ENCODE data around the gene S100A3.

GRCh38 chr1:153544453-153545066, 4.5 kb downstream of the S100A3 start:
- TF ChIP-seq CTCF (IDR thresholded peaks at IDR 0.05), result no peak
- no peak for TF ChIP-seq ATF3 (CRISPR knock-in tag; conservative IDR thresholded peaks at IDR 0.05)
